ENCODE measurements around the gene DLG1.

DNA sequence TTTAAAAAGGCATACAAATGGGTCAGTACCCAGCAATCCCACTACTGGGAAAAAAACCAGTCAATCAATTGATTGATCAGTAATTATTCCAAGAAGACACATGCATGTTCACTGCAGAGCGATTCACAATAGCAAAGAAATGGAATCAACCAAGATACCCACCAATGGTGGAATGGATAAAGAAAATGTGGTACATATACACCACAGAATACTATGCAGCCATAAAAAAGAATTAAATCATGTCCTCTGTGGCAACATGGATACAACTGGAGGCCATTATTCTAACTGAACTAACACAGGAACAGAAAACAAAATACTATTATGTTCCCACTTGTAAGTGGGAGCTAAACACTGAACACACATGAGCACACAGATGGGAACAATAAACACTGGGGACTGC lies 103.1 kb downstream of the DLG1 start:
- no peak for TF ChIP-seq CTCF (IDR thresholded peaks at IDR 0.05)
- TF ChIP-seq POLR2A (IDR thresholded peaks at IDR 0.05) = no peak
